GM12875 (cell line): ENCODE measurements around the gene CACNA1D.

ENCODE experiments used
- H3K4me3 ChIP-seq: one replicate; pipeline ENCODE4 v1.5.1; 2011; ENCODE audit warnings: low read depth, low read length, control low read depth
- CTCF ChIP-seq: IDR thresholded peaks from 2 replicates; pipeline ENCODE4 v1.5.1; 2011; ENCODE audit warnings: low read depth, mild to moderate bottlenecking, control low read depth, inconsistent platforms, low read length, moderate library complexity, borderline replicate concordance; ENCODE audit not compliant: insufficient read depth

CACNA1D gene

GRCh38 chr3:53830944-53831343 lies 336.5 kb downstream of the CACNA1D start:
- TF ChIP-seq CTCF, result no peak
- no peak overlapping the region for H3K4me3 ChIP-seq

GRCh38 chr3:53833053-53833645 lies 338.7 kb downstream of the CACNA1D start:
- TF ChIP-seq CTCF, result no peak
- no peak overlapping the region for H3K4me3 ChIP-seq

GRCh38 chr3:53833700-53834099 lies 339.3 kb downstream of the CACNA1D start:
- no peak for TF ChIP-seq CTCF
- no peak overlapping the region for H3K4me3 ChIP-seq

GRCh38 chr3:53834429-53835095 lies 340.2 kb downstream of the CACNA1D start:
- no peak overlapping the region for H3K4me3 ChIP-seq

GRCh38 chr3:53835257-53835656 lies 340.8 kb downstream of the CACNA1D start:
- no peak for TF ChIP-seq CTCF
- H3K4me3 ChIP-seq, result no peak overlapping the region

More at GRCh38 chr3:53834429-53835095, 340.2 kb downstream of the CACNA1D start:
- no peak for TF ChIP-seq CTCF

- TF ChIP-seq CTCF, result no peak
- H3K4me3 ChIP-seq, result no peak overlapping the region
Observed at GRCh38 chr3:53836084-53836872, 341.9 kb downstream of the CACNA1D start.
